Glutamatergic neuron (in vitro differentiated cells): ENCODE results near the gene OR10H4. TPM values are rescaled to one million over a fixed set of nuclear protein-coding genes. Genes with fewer than 3 reads are reported as not detected.
"Not testable (repeated sequence)": the region's sequence is repeated elsewhere in the genome, so short reads cannot be mapped to it uniquely, and the experiment has no call there.

Experiments
- DNase-seq: peaks from one replicate; pipeline ENCODE4 v3.0.0; 2022
- H3K27ac Mint-ChIP-seq: one replicate; pipeline ENCODE4 v1.8.0; 2020; ENCODE audit warnings: mild to moderate bottlenecking, mixed read lengths, inconsistent platforms; ENCODE audit not compliant: unreplicated experiment
- H3K27me3 Mint-ChIP-seq: one replicate; pipeline ENCODE4 v1.8.0; 2020; ENCODE audit warnings: mild to moderate bottlenecking, moderate library complexity, mixed read lengths, inconsistent platforms; ENCODE audit not compliant: unreplicated experiment
- H3K36me3 Mint-ChIP-seq: one replicate; pipeline ENCODE4 v1.8.0; 2020; ENCODE audit warnings: mild to moderate bottlenecking, mixed read lengths, inconsistent platforms; ENCODE audit not compliant: unreplicated experiment
- H3K4me1 Mint-ChIP-seq: one replicate; pipeline ENCODE4 v1.8.0; 2020; ENCODE audit warnings: mild to moderate bottlenecking, low read depth, mixed read lengths, inconsistent platforms; ENCODE audit not compliant: unreplicated experiment
- H3K4me3 Mint-ChIP-seq: one replicate; pipeline ENCODE4 v1.8.0; 2020; ENCODE audit warnings: mild to moderate bottlenecking, mixed read lengths, inconsistent platforms; ENCODE audit not compliant: unreplicated experiment
- H3K9me3 Mint-ChIP-seq: one replicate; pipeline ENCODE4 v1.8.0; 2020; ENCODE audit warnings: mild to moderate bottlenecking, moderate library complexity, mixed read lengths, inconsistent platforms; ENCODE audit not compliant: unreplicated experiment
- CTCF ChIP-seq: fragments of 200-600 bp; sonication (generic); IDR thresholded peaks from one replicate; pipeline ENCODE4 v1.5.0; 2021; ENCODE audit not compliant: partially characterized antibody, unreplicated experiment
- total RNA-seq: library from RNA; stranded (reverse); fragmentation: NEBNext Ultra II Directional; extraction: Animal tissue kit (Norgen Biotek cat#: 25700); gene quantifications from one replicate; pipeline ENCODE4 v1.2.1, GENCODE V29; 2021; ENCODE audit not compliant: unreplicated experiment

The OR10H4 gene
- total RNA-seq, 1 donor from 2014 or later, result not detected

GRCh38 chr19:15919243-15919642 is 29.6 kb upstream of the OR10H4 start:
- no peak for DNase-seq
- Mint-ChIP-seq H3K36me3 (no peaks in the 10 kb centered on the region), H3K9me3 (peaks cover 9% of the 10 kb centered on the region), H3K27me3 (no peaks in the 10 kb centered on the region), H3K27ac (no peak overlapping the region), H3K4me3 (no peak overlapping the region), H3K4me1 (no peaks in the 10 kb centered on the region)
- no peak for TF ChIP-seq CTCF

- H3K9me3 Mint-ChIP-seq, result peaks cover 4% of the 10 kb centered on the region
- no peaks in the 10 kb centered on the region for H3K27me3 Mint-ChIP-seq
- TF ChIP-seq CTCF, result no peak
- no peak overlapping the region for H3K4me3 Mint-ChIP-seq
- H3K36me3 Mint-ChIP-seq, result peaks cover 4% of the 10 kb centered on the region
- no peak overlapping the region for H3K27ac Mint-ChIP-seq
- DNase-seq, result no peak
- H3K4me1 Mint-ChIP-seq, result no peaks in the 10 kb centered on the region
These were observed 26.8 kb upstream of the OR10H4 start for GRCh38 chr19:15922021-15922420.

DNA sequence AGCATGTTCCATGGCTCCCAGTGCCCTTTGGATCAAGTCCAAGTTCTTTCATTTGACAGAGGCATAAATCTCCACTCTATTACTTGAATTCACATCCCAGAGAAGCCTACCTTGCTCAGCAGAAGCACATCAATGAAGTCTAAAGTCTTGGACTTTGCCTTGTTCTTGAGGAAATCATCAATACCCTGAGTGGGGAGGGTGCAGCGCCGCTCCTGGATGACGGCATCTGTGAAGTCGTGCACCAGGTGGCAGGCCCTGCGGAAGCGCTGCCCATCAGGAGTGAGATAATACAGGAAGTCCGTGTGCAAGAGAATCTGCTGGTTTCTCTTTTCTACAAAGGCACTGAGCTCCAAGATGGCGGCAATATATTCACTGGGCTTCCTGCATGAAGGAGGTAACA is 25.1 kb upstream of the OR10H4 start:
- peaks cover 5% of the 10 kb centered on the region for H3K9me3 Mint-ChIP-seq
- peaks cover 4% of the 10 kb centered on the region for H3K27me3 Mint-ChIP-seq
- H3K27ac Mint-ChIP-seq, result no peak overlapping the region
- no peak overlapping the region for H3K4me3 Mint-ChIP-seq
- peaks cover 4% of the 10 kb centered on the region for H3K36me3 Mint-ChIP-seq
- no peak for TF ChIP-seq CTCF
- DNase-seq, result no peak
- H3K4me1 Mint-ChIP-seq, result no peaks in the 10 kb centered on the region

DNA sequence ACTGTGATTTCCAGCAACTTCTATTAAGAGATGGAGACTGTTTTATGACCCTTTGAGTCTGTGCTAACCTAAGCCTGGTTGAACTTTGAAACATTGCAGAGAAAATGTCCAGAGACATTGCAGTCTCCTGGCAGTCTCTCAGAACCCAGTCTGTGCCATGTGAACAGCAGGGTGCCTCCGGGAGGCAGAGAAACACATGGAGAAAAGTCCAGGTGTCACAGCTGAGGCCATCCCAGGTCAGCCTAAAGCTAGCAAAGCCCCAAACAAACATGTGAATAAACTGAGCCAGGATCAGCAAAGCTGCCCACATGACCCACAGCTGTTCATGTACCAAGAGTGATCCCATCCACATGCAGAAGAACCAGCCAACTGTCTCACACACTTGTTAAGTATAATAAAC is 22.3 kb upstream of the OR10H4 start:
- DNase-seq, result no peak
- Mint-ChIP-seq H3K4me1 (no peaks in the 10 kb centered on the region), H3K27ac (no peak overlapping the region), H3K9me3 (peaks cover 8% of the 10 kb centered on the region), H3K27me3 (peaks cover 18% of the 10 kb centered on the region), H3K36me3 (peaks cover 11% of the 10 kb centered on the region), H3K4me3 (no peak overlapping the region)
- no peak for TF ChIP-seq CTCF

- peaks cover 6% of the 10 kb centered on the region for H3K9me3 Mint-ChIP-seq
- no peak overlapping the region for H3K27ac Mint-ChIP-seq
These were observed 20.5 kb upstream of the OR10H4 start for GRCh38 chr19:15928321-15928720.

DNA sequence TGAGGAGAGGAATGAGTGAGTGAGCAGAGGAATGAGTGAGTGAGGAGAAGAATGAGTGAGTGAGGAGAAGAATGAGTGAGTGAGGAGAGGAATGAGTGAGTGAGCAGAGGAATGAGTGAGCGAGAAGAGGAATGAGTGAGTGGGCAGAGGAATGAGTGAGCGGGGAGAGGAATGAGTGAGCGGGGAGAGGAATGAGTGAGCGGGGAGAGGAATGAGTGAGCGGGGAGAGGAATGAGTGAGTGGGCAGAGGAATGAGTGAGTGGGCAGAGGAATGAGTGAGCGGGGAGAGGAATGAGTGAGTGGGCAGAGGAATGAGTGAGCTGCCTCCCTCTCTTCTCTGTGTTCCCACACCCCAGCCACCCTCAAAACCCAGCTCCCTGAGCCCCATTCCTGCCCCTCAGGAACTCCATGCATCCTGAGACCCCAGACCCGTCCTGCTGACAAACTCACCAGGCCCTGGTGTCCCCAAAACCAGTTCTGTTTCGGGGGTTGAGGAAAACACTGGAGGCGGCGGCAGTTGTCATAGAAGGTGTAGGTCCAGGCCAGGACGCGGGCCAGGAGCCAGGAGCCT is 15.0 kb upstream of the OR10H4 start:
- not testable (repeated sequence) for H3K4me3 Mint-ChIP-seq, DNase-seq, H3K27ac Mint-ChIP-seq, H3K4me1 Mint-ChIP-seq, H3K36me3 Mint-ChIP-seq
- Mint-ChIP-seq H3K9me3 (peaks cover 11% of the 10 kb centered on the region), H3K27me3 (peaks cover 16% of the 10 kb centered on the region)

More at GRCh38 chr19:15928321-15928720, 20.5 kb upstream of the OR10H4 start:
- Mint-ChIP-seq H3K36me3 (peaks cover 11% of the 10 kb centered on the region), H3K27me3 (peaks cover 18% of the 10 kb centered on the region), H3K4me1 (no peaks in the 10 kb centered on the region), H3K4me3 (no peak overlapping the region)
- DNase-seq, result no peak
- no peak for TF ChIP-seq CTCF
